D721Med (cell line): Measurements from ENCODE around the gene SCFD2.
"Not testable (repeated sequence)": the region's sequence is repeated elsewhere in the genome, so short reads cannot be mapped to it uniquely, and the experiment has no call there.

Source experiments
- DNase-seq: peaks from one replicate; pipeline ENCODE4 v3.0.0; 2011; ENCODE audit warnings: low spot score; ENCODE audit not compliant: insufficient read length
- FAIRE-seq: peaks from 2 replicates; lab custom pipeline; 2011; peaks lifted over from hg19 to GRCh38; lab: Jason Lieb, UNC
- CTCF ChIP-seq: IDR thresholded peaks from 2 replicates; pipeline ENCODE4 v1.5.1; 2012; ENCODE audit warnings: mild to moderate bottlenecking, control low read depth; ENCODE audit not compliant: insufficient read depth; ENCODE audit errors: missing control alignments

SCFD2 gene

GRCh38 chr4:52993771-52994170 is 372.1 kb downstream of the SCFD2 start:
- DNase-seq (no peak), FAIRE-seq (no peak)
- TF ChIP-seq CTCF = no peak

- not testable (repeated sequence) for FAIRE-seq, DNase-seq
Measured at GRCh38 chr4:52992551-52992950, 373.3 kb downstream of the SCFD2 start.

- DNase-seq (no peak), FAIRE-seq (no peak)
- no peak for TF ChIP-seq CTCF
Measured at GRCh38 chr4:52991472-52991871, 374.4 kb downstream of the SCFD2 start.

- FAIRE-seq = no peak
- DNase-seq = no peak
- no peak for TF ChIP-seq CTCF
Measured at GRCh38 chr4:52990706-52991105, 375.2 kb downstream of the SCFD2 start.

GRCh38 chr4:52989865-52990264 is 376.0 kb downstream of the SCFD2 start:
- FAIRE-seq (no peak), DNase-seq (no peak)
- no peak for TF ChIP-seq CTCF

GRCh38 chr4:52987392-52988056 is 378.3 kb downstream of the SCFD2 start:
- TF ChIP-seq CTCF = no peak
- DNase-seq = no peak
- no peak for FAIRE-seq

GRCh38 chr4:52984462-52984881 is 381.4 kb downstream of the SCFD2 start:
- FAIRE-seq (no peak), DNase-seq (no peak)
- TF ChIP-seq CTCF = no peak
